ENCODE measurements around the gene MACROD1. TPM values are rescaled to one million over a fixed set of nuclear protein-coding genes. Genes with fewer than 3 reads are reported as not detected.
A peak's percentile ranks its signal among the peaks of the same experiment; 100 is the strongest.

The MACROD1 gene
- total and polyA plus RNA-seq, 9 of the 15 experiments (the other 6 are each of a cell fraction or from before 2014, with no cell fraction given) = 1.1 to 60.0 (median 26.4) TPM

- Histone ChIP-seq H3K9ac (ENCODE audit: insufficient read depth in 1 of 2, low read depth in 2 of 2, low read length in 2 of 2) (peak overlapping the region in 1 of 2 experiments; percentile 58; a peak in 2 of 4 replicates), H2AFZ (ENCODE audit: low read depth, low read length) (no peak overlapping the region), H3K27ac (ENCODE audit: extremely low read depth, low read depth, low read length) (no peak overlapping the region), H4K20me1 (replicated peaks; ENCODE audit: control insufficient read depth, insufficient read depth, low read length) (peaks cover 34% of the 10 kb centered on the region), H3K79me2 (ENCODE audit: control insufficient read depth, insufficient read depth, low read length) (no peaks in the 10 kb centered on the region), H3K9me1 (ENCODE audit: control insufficient read depth, insufficient read depth, low read length) (no peaks in the 10 kb centered on the region), H3K9me3 (replicated peaks; ENCODE audit: control insufficient read depth, insufficient read depth, low read depth, low read length) (no peaks in the 10 kb centered on the region), H3K36me3 (ENCODE audit: control insufficient read depth, insufficient read depth, low read length) (no peaks in the 10 kb centered on the region), H3K27me3 (ENCODE audit: control insufficient read depth in 2 of 2, insufficient read depth in 2 of 2, low read length in 2 of 2) (no peaks in the 10 kb centered on the region), H3K4me3 (no peak overlapping the region), H3K4me2 (ENCODE audit: insufficient read depth, low read length) (no peak overlapping the region), H3K4me1 (replicated peaks in 1 of 2; ENCODE audit: control insufficient read depth in 2 of 2, insufficient read depth in 2 of 2, low read length in 2 of 2) (peaks cover 0 to 68% of the 10 kb centered on the region in 2 experiments; a peak in 4 of 5 replicates)
- DNase-seq (ENCODE audit: extremely low read depth in 1 of 4, low spot score in 3 of 4) = no peak
- peak; percentile 25 for ATAC-seq
- ChIA-PET POLR2A (interaction anchor here (0.8 to 1.1 kb wide), 2 partner anchors 9 to 12 kb away, joined by 3 to 4 read pairs; no protein-coding TSS in a partner anchor), CTCF (ENCODE audit: low intra/inter-chr PET ratio) (no interaction called here)
- no peak for FAIRE-seq
- BruUV-seq (replicated peaks) = no TSS peak
- in situ Hi-C loops (cut with MboI) (no loop called here), intact Hi-C loops (cut with micrococcal nuclease) (no loop called here)
- 43% methylated on average over 16 of the region's 20 CpGs for WGBS (ENCODE audit: insufficient coverage, low coverage, missing lambda C conversion rate)
- no peak for TF ChIP-seq RBM39 (optimal IDR thresholded peaks at IDR 0.05; ENCODE audit: low read depth, low read length)
- no peak for TF ChIP-seq ATF2 (CRISPR knock-in tag; IDR thresholded peaks at IDR 0.05)
- peak; percentile 27; the same call in 1 of the 2 replicates for TF ChIP-seq ZBTB33 (CRISPR knock-in tag; IDR thresholded peaks at IDR 0.05)
- TF ChIP-seq TFAP4 (CRISPR knock-in tag; IDR thresholded peaks at IDR 0.05; ENCODE audit: borderline replicate concordance) = peak; percentile 21; the same call in 1 of the 2 replicates
- peak; percentile 87 for TF ChIP-seq PRDM10 (IDR thresholded peaks at IDR 0.05; ENCODE audit: partially characterized antibody)
- TF ChIP-seq ID3 (CRISPR knock-in tag; IDR thresholded peaks at IDR 0.05) = no peak
- no peak for TF ChIP-seq ID3 (tag; IDR thresholded peaks at IDR 0.05)
- TF ChIP-seq CHD1 (IDR thresholded peaks at IDR 0.05; ENCODE audit: low read length) = no peak
- no peak for TF ChIP-seq ZFPM2 (CRISPR knock-in tag; IDR thresholded peaks at IDR 0.05)
Observed at GRCh38 chr11:64086258-64087123, 79.4 kb downstream of the MACROD1 start.
